ENCODE results near the gene SHC1. TPM values are rescaled to one million over a fixed set of nuclear protein-coding genes. Genes with fewer than 3 reads are reported as not detected.
"Not testable (repeated sequence)": the region's sequence is repeated elsewhere in the genome, so short reads cannot be mapped to it uniquely, and the experiment has no call there.

SHC1 gene
- total RNA-seq, 2 experiments from 2014 or later = 59.9 to 60.0 TPM

GRCh38 chr1:154978360-154978759, 7.8 kb upstream of the SHC1 start:
- intact Hi-C loops (cut with DNase I, micrococcal nuclease) = loop anchor here in 1 of 2 experiments (1.0 kb wide), 1 partner anchor 11 kb away; no protein-coding TSS in a partner anchor
- Histone ChIP-seq H3K4me3 (ENCODE audit: low read length) (no peak overlapping the region), H3K36me3 (ENCODE audit: insufficient read depth, low read length) (no peaks in the 10 kb centered on the region), H3K27me3 (ENCODE audit: control insufficient read depth in 1 of 2, insufficient read depth in 2 of 2, low read length in 2 of 2) (no peaks in the 10 kb centered on the region), H3K27ac (ENCODE audit: low read depth in 1 of 2, low read length in 2 of 2) (no peak overlapping the region), H3K4me1 (ENCODE audit: insufficient read depth, low read length) (peaks cover 20% of the 10 kb centered on the region), H3K9me3 (ENCODE audit: control insufficient read depth in 1 of 2, insufficient read depth in 1 of 2, low read length in 2 of 2) (no peaks in the 10 kb centered on the region)
- ChIA-PET POLR2A (no interaction called here), CTCF (interaction anchor here (0.9 to 10.7 kb wide), 3 partner anchors 17 to 39 kb away, joined by 3 to 71 read pairs (median 4); partner anchors contain the start of gene PYGO2)
- TF ChIP-seq CTCF (IDR thresholded peaks at IDR 0.05) = no peak
- no peak for ATAC-seq (ENCODE audit: poor library complexity)
- no peak overlapping the region for H3K4me3 Mint-ChIP-seq
- no peaks in the 10 kb centered on the region for H3K36me3 Mint-ChIP-seq (ENCODE audit: low read depth)
- H3K27me3 Mint-ChIP-seq = no peaks in the 10 kb centered on the region
- no peak overlapping the region for H3K27ac Mint-ChIP-seq
- no peaks in the 10 kb centered on the region for H3K4me1 Mint-ChIP-seq (ENCODE audit: low read depth)
- no peaks in the 10 kb centered on the region for H3K9me3 Mint-ChIP-seq
- no peak for DNase-seq

- H3K9me3 Mint-ChIP-seq; POLR2A ChIA-PET; H3K27ac ChIP-seq (ENCODE audit: low read depth in 1 of 2, low read length in 2 of 2); ATAC-seq (ENCODE audit: poor library complexity); DNase-seq; H3K27me3 ChIP-seq (ENCODE audit: control insufficient read depth in 1 of 2, insufficient read depth in 2 of 2, low read length in 2 of 2); H3K4me3 ChIP-seq (ENCODE audit: low read length); H3K4me3 Mint-ChIP-seq; H3K27ac Mint-ChIP-seq; H3K36me3 ChIP-seq (ENCODE audit: insufficient read depth, low read length); H3K27me3 Mint-ChIP-seq; H3K9me3 ChIP-seq (ENCODE audit: control insufficient read depth in 1 of 2, insufficient read depth in 1 of 2, low read length in 2 of 2); H3K36me3 Mint-ChIP-seq (ENCODE audit: low read depth); H3K4me1 Mint-ChIP-seq (ENCODE audit: low read depth): not testable (repeated sequence)
- intact Hi-C loops (cut with DNase I, micrococcal nuclease) = loop anchor here in 1 of 2 experiments (1.0 to 2.0 kb wide), 2 partner anchors 12 to 21 kb away; no protein-coding TSS in a partner anchor
- peaks cover 24% of the 10 kb centered on the region for H3K4me1 ChIP-seq (ENCODE audit: insufficient read depth, low read length)
- CTCF ChIA-PET = interaction anchor here (1.1 to 10.7 kb wide), 3 partner anchors 37 to 107 kb away, joined by 3 to 71 read pairs (median 4); no protein-coding TSS in a partner anchor
Observed at GRCh38 chr1:154977762-154978161, 7.2 kb upstream of the SHC1 start.

GRCh38 chr1:154975409-154976059, 5.0 kb upstream of the SHC1 start:
- H3K36me3 Mint-ChIP-seq (ENCODE audit: low read depth) = peaks cover 7% of the 10 kb centered on the region
- DNase-seq = peak in 10 of 14 experiments; percentile 25 to 74 (median 43)
- H3K27ac Mint-ChIP-seq = no peak overlapping the region
- no peak overlapping the region for H3K4me3 Mint-ChIP-seq
- CTCF ChIA-PET = interaction anchor here (3.0 to 10.7 kb wide), 4 partner anchors 13 to 41 kb away, joined by 15 to 71 read pairs (median 32); partner anchors contain the start of genes PBXIP1 and PYGO2
- peaks cover 40% of the 10 kb centered on the region for H3K4me1 ChIP-seq (ENCODE audit: insufficient read depth, low read length)
- H3K9me3 Mint-ChIP-seq = no peaks in the 10 kb centered on the region
- intact Hi-C loops (cut with DNase I, micrococcal nuclease) = loop anchor here (2.0 kb wide), 2 partner anchors 23 to 39 kb away; partner anchors contain the start of gene PMVK (in 1 of the 2)
- TF ChIP-seq CTCF (IDR thresholded peaks at IDR 0.05) = no peak
- POLR2A ChIA-PET = interaction anchor here (0.9 to 5.6 kb wide), 13 partner anchors 8 to 41 kb away, joined by 3 to 46 read pairs (median 16); partner anchors contain the start of genes FLAD1, PBXIP1, PMVK and PYGO2
- no peaks in the 10 kb centered on the region for H3K27me3 ChIP-seq (ENCODE audit: control insufficient read depth in 1 of 2, insufficient read depth in 2 of 2, low read length in 2 of 2)
- H3K4me1 Mint-ChIP-seq (ENCODE audit: low read depth) = peaks cover 22% of the 10 kb centered on the region
- H3K9me3 ChIP-seq (ENCODE audit: control insufficient read depth in 1 of 2, insufficient read depth in 1 of 2, low read length in 2 of 2) = no peaks in the 10 kb centered on the region
- peak overlapping the region; percentile 94 to 99 for H3K27ac ChIP-seq (ENCODE audit: low read depth in 1 of 2, low read length in 2 of 2)
- H3K4me3 ChIP-seq (ENCODE audit: low read length) = peak overlapping the region; percentile 81
- no peak for ATAC-seq (ENCODE audit: poor library complexity)
- H3K27me3 Mint-ChIP-seq = no peaks in the 10 kb centered on the region
- peaks cover 8% of the 10 kb centered on the region for H3K36me3 ChIP-seq (ENCODE audit: insufficient read depth, low read length)

All from CD4-positive, alpha-beta T cell (primary cell).